Smooth muscle cell (in vitro differentiated cells): Measurements from ENCODE around the gene GNS. TPM values are rescaled to one million over a fixed set of nuclear protein-coding genes. Genes with fewer than 3 reads are reported as not detected.
A peak's percentile ranks its signal among the peaks of the same experiment; 100 is the strongest.

ENCODE experiments used
- DNase-seq: peaks from one replicate; lab custom pipeline; 2025; ENCODE audit not compliant: unreplicated experiment; lab: John Stamatoyannopoulos, UW
- H2AFZ ChIP-seq: fragments of 200-600 bp; sonication (generic); 2 replicates; pipeline ENCODE4 v1.6.0; 2016; ENCODE audit warnings: antibody characterized with exemption, low read depth, mild to moderate bottlenecking
- H3F3A ChIP-seq: fragments of 200-600 bp; sonication (generic); 2 replicates; pipeline ENCODE4 v1.6.0; 2017; ENCODE audit warnings: antibody characterized with exemption, low read depth
- H3K27ac ChIP-seq: fragments of 200-600 bp; sonication (generic); 2 replicates; pipeline ENCODE4 v1.5.1; 2016; ENCODE audit warnings: low read depth, mild to moderate bottlenecking
- H3K27me3 ChIP-seq: fragments of 200-600 bp; sonication (generic); 2 replicates; pipeline ENCODE4 v1.6.1; 2016; ENCODE audit warnings: low read depth, mild to moderate bottlenecking
- H3K36me3 ChIP-seq: fragments of 200-600 bp; sonication (generic); 2 replicates; pipeline ENCODE4 v1.5.1; 2016; ENCODE audit warnings: low read depth
- H3K4me1 ChIP-seq: fragments of 200-600 bp; sonication (generic); 2 replicates; pipeline ENCODE4 v1.5.1; 2016; ENCODE audit warnings: low read depth
- H3K4me2 ChIP-seq: fragments of 200-600 bp; sonication (generic); 2 replicates; pipeline ENCODE4 v1.6.0; 2016; ENCODE audit warnings: mild to moderate bottlenecking
- H3K4me3 ChIP-seq: fragments of 200-600 bp; sonication (generic); 2 replicates; pipeline ENCODE4 v1.5.1; 2016; ENCODE audit warnings: mild to moderate bottlenecking
- H3K79me2 ChIP-seq: fragments of 200-600 bp; sonication (generic); 2 replicates; pipeline ENCODE4 v1.6.0; 2016; ENCODE audit warnings: low read depth, mild to moderate bottlenecking
- H3K9ac ChIP-seq: fragments of 200-600 bp; sonication (generic); 2 replicates; pipeline ENCODE4 v1.6.0; 2016; ENCODE audit warnings: low read depth
- H3K9me3 ChIP-seq: fragments of 200-600 bp; sonication (generic); replicated peaks from 2 replicates; pipeline ENCODE4 v1.5.1; 2016; ENCODE audit warnings: low read depth
- H4K20me1 ChIP-seq: fragments of 200-600 bp; sonication (generic); 2 replicates; pipeline ENCODE4 v1.6.0; 2016; ENCODE audit warnings: low read depth
- CTCF ChIP-seq: fragments of 200-600 bp; sonication (generic); IDR thresholded peaks from 2 replicates; pipeline ENCODE4 v1.5.1; 2017; ENCODE audit warnings: borderline replicate concordance, mild to moderate bottlenecking, antibody characterized with exemption; ENCODE audit not compliant: insufficient read depth, poor library complexity, severe bottlenecking
- WGBS: methylation state at CpG from one replicate; pipeline ENCODE4 v1.1.7; 2016; ENCODE audit warnings: low lambda C conversion rate; 5-methylcytosine and 5-hydroxymethylcytosine counted together
- polyA plus RNA-seq: library from polyadenylated mRNA; unstranded; fragments of >200 nt; fragmentation: Nextera tagmentation; extraction: Ambion mirVana; gene quantifications from 2 replicates; pipeline ENCODE4 v1.2.1, GENCODE V29; 2016
- total RNA-seq: library from RNA; depleted of rRNA; stranded (reverse); fragments of >200 nt; gene quantifications from 2 replicates; pipeline ENCODE4 v1.2.3, GENCODE V29; 2014

The GNS gene
- total and polyA plus RNA-seq, 2 experiments from 2014 or later, result 36.4 to 64.9 TPM

GRCh38 chr12:64685050-64685449 lies 74.2 kb downstream of the GNS start:
- no peak for DNase-seq
- no peak overlapping the region for H3K27ac ChIP-seq

DNA sequence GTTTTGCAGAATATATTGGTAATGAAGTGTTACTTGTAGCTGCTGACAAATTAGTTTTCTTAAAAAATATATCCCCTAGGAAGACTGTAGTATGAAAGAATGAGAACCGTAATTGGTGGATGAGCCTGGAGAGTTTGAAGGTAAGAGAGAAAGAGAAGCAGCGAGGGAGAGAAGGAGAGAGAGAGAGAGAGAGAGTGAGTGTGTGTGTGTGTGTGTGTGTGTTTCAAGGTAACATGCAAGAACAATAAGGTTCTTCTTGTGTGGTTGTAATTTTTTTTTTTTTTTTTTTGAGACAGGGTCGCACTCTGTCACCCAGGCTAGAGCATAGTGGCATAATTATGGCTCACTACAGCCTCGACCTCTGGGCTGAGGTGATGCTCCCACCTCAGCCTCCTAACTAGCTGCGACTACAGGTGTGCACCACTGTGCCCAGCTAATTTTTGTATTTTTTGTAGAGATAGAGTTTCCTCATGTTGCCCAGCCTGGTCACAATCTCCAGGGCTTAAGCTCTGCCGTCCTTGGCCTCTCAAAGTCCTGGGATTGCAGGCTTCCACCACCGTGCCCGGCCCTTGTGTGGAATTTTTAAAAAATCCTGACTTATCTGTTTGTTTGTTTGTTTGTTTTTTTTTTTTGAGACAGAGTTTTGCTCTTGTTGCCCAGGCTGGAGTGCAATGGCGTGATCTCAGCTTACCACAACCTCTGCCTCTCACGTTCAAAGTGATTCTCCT lies 75.2 kb downstream of the GNS start:
- Histone ChIP-seq H3K79me2 (no peaks in the 10 kb centered on the region), H3K27ac (no peak overlapping the region), H2AFZ (no peak overlapping the region), H3K9me3 (no peaks in the 10 kb centered on the region), H3K27me3 (no peaks in the 10 kb centered on the region), H3K9ac (no peak overlapping the region), H3K36me3 (no peaks in the 10 kb centered on the region), H3F3A (no peaks in the 10 kb centered on the region), H3K4me1 (peaks cover 12% of the 10 kb centered on the region), H3K4me3 (no peak overlapping the region), H4K20me1 (no peaks in the 10 kb centered on the region), H3K4me2 (no peak overlapping the region)
- 82% methylated on average over 10 of the region's 10 CpGs for WGBS
- no peak for DNase-seq
- TF ChIP-seq CTCF, result no peak

More at GRCh38 chr12:64685050-64685449, 74.2 kb downstream of the GNS start:
- H3K4me2 ChIP-seq, result no peak overlapping the region
- no peaks in the 10 kb centered on the region for H3K27me3 ChIP-seq
- no peaks in the 10 kb centered on the region for H3F3A ChIP-seq
- no peak for TF ChIP-seq CTCF
- no peak overlapping the region for H2AFZ ChIP-seq
- peaks cover 12% of the 10 kb centered on the region for H3K4me1 ChIP-seq
- H4K20me1 ChIP-seq, result no peaks in the 10 kb centered on the region
- H3K9ac ChIP-seq, result no peak overlapping the region
- no peaks in the 10 kb centered on the region for H3K79me2 ChIP-seq
- 98% methylated on average over 6 of the region's 6 CpGs for WGBS
- no peaks in the 10 kb centered on the region for H3K36me3 ChIP-seq
- no peaks in the 10 kb centered on the region for H3K9me3 ChIP-seq
- H3K4me3 ChIP-seq, result no peak overlapping the region

DNA sequence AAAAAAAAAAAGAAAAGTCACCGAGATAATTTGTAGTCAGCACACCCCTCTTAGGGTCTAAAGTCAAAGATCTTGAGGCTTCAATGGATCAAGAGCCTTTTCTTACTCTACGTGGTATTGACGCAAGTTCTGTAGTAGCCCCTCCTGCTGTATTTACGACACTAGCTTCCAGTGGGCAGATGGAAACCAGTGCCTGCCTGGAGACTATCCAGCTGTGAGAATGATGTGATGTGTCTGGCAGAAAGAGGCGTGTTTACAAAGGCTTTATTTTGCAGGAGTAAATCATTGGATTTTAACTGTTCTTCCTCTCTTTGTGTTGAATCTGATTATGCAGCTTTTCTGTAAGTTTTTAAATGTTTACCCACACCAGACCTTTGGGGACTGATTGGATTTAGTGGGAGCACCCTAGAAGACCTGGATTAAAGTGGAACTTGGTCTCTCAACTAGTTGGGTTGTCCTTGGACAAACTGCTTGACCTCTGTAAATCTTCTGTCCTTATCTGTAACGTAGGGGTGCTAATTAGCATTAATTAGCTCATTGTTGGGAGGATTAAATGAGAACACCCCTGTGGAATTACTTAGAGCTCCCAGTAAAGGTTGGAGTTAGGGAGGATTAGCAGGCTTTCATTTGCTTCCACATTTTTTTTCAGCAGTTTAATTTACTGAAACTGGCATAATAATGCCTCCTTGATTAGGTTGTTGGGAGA lies 76.5 kb downstream of the GNS start:
- 13% methylated on average over 6 of the region's 6 CpGs for WGBS
- Histone ChIP-seq H3K27ac (peak overlapping the region; percentile 58), H4K20me1 (no peaks in the 10 kb centered on the region), H3F3A (no peaks in the 10 kb centered on the region), H3K9ac (no peak overlapping the region), H3K79me2 (no peaks in the 10 kb centered on the region), H3K4me1 (peaks cover 12% of the 10 kb centered on the region), H2AFZ (no peak overlapping the region), H3K4me2 (peak overlapping the region; percentile 59), H3K36me3 (no peaks in the 10 kb centered on the region), H3K4me3 (no peak overlapping the region), H3K9me3 (no peaks in the 10 kb centered on the region), H3K27me3 (no peaks in the 10 kb centered on the region)
- no peak for TF ChIP-seq CTCF
- no peak for DNase-seq
